Ishikawa (cell line): ENCODE results near the gene PRR5.

Experiments used
- CEBPB ChIP-seq: IDR thresholded peaks from 2 replicates; pipeline ENCODE4 v1.6.1; 2012
- CREB1 ChIP-seq: IDR thresholded peaks from 2 replicates; pipeline ENCODE4 v1.6.1; 2012; ENCODE audit warnings: low read depth
- EGR1 ChIP-seq: IDR thresholded peaks from 2 replicates; pipeline ENCODE4 v1.6.1; 2012
- EP300 ChIP-seq: IDR thresholded peaks from 2 replicates; pipeline ENCODE4 v1.6.1; 2012; ENCODE audit warnings: borderline replicate concordance
- FOXM1 ChIP-seq: IDR thresholded peaks from 2 replicates; pipeline ENCODE4 v1.6.1; 2012; ENCODE audit warnings: low read depth, borderline replicate concordance
- NFIC ChIP-seq: IDR thresholded peaks from 2 replicates; pipeline ENCODE4 v1.6.1; 2012
- RAD21 ChIP-seq: IDR thresholded peaks from 2 replicates; pipeline ENCODE4 v1.6.1; 2012; ENCODE audit warnings: low read depth
- TAF1 ChIP-seq: IDR thresholded peaks from 2 replicates; pipeline ENCODE4 v1.6.1; 2012; ENCODE audit warnings: low read depth, mild to moderate bottlenecking
- TCF12 ChIP-seq: IDR thresholded peaks from 2 replicates; pipeline ENCODE4 v1.6.1; 2012; ENCODE audit warnings: low read depth
- TEAD4 ChIP-seq: IDR thresholded peaks from 2 replicates; pipeline ENCODE4 v1.6.1; 2012
- YY1 ChIP-seq: IDR thresholded peaks from 2 replicates; pipeline ENCODE4 v1.6.1; 2012; ENCODE audit warnings: low read depth
- ZBTB7A ChIP-seq: IDR thresholded peaks from 2 replicates; pipeline ENCODE4 v1.6.1; 2012; ENCODE audit warnings: low read depth
- TF ChIP-seq, protein P1 (sequence below): IDR thresholded peaks from 2 replicates; pipeline ENCODE4 v1.6.1; 2012
- TF ChIP-seq, protein P2 (sequence below): IDR thresholded peaks from 2 replicates; pipeline ENCODE4 v1.6.1; 2012
- TF ChIP-seq, protein P3 (sequence below): IDR thresholded peaks from 2 replicates; pipeline ENCODE4 v1.6.1; 2012; ENCODE audit warnings: low read depth, mild to moderate bottlenecking

The PRR5 gene

DNA sequence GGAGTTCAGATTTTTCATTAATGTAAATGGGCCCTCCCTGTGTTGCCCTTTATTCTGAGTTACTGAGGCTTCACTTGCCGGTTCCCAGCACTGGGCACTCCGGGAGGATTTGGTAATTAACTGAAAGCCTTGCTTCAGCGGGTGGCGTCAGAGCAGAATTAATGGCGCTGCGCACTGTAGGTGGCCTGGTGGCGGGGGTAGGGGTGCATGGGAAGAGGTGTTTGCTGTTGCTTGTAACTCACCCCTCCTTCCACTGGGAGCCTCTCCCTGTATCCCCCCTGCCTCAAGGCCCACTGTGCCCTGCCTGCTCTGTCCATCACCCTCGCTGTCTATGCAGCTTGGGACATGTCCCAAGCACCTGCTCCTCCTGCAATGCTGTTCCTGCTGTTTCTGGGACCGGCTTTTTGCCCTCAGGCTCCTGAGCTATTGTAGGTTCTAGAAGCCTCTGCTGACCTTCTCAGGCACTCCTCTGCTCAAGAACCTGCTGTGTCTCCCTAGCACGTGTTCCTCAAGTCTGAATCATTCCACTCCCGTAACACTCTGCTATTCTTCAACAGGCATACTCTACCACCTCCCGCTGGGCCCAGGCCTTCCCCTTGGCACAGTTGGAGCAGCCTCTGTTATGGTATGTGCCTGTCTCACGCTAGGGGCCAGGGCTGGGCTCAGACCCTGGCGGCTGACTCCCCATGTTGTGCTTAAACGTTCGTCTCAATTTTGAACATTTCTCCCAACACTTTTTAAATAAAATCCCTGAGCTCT lies 74.8 kb downstream of the PRR5 start:
- TF ChIP-seq YY1 = 0 out of 2 replicates have a peak, but pooled peaks have one; percentile 35
- TF ChIP-seq, protein P1, sequence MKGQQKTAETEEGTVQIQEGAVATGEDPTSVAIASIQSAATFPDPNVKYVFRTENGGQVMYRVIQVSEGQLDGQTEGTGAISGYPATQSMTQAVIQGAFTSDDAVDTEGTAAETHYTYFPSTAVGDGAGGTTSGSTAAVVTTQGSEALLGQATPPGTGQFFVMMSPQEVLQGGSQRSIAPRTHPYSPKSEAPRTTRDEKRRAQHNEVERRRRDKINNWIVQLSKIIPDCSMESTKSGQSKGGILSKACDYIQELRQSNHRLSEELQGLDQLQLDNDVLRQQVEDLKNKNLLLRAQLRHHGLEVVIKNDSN = peak; percentile 69
- peak; percentile 84 for TF ChIP-seq TEAD4
- TF ChIP-seq FOXM1 = no peak; the same call in none of the 2 replicates
- TF ChIP-seq CREB1 = no peak
- TF ChIP-seq EP300 = peak; percentile 74
- TF ChIP-seq EGR1 = no peak
- peak; percentile 91 for TF ChIP-seq NFIC
- peak; percentile 77 for TF ChIP-seq TCF12
- TF ChIP-seq CEBPB = peak; percentile 75
- TF ChIP-seq TAF1 = no peak
- TF ChIP-seq, protein P2, sequence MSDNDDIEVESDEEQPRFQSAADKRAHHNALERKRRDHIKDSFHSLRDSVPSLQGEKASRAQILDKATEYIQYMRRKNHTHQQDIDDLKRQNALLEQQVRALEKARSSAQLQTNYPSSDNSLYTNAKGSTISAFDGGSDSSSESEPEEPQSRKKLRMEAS = peak; percentile 93
- TF ChIP-seq ZBTB7A = no peak
- TF ChIP-seq RAD21 = peak; percentile 22; the same call in 1 of the 2 replicates
- TF ChIP-seq, protein P3, sequence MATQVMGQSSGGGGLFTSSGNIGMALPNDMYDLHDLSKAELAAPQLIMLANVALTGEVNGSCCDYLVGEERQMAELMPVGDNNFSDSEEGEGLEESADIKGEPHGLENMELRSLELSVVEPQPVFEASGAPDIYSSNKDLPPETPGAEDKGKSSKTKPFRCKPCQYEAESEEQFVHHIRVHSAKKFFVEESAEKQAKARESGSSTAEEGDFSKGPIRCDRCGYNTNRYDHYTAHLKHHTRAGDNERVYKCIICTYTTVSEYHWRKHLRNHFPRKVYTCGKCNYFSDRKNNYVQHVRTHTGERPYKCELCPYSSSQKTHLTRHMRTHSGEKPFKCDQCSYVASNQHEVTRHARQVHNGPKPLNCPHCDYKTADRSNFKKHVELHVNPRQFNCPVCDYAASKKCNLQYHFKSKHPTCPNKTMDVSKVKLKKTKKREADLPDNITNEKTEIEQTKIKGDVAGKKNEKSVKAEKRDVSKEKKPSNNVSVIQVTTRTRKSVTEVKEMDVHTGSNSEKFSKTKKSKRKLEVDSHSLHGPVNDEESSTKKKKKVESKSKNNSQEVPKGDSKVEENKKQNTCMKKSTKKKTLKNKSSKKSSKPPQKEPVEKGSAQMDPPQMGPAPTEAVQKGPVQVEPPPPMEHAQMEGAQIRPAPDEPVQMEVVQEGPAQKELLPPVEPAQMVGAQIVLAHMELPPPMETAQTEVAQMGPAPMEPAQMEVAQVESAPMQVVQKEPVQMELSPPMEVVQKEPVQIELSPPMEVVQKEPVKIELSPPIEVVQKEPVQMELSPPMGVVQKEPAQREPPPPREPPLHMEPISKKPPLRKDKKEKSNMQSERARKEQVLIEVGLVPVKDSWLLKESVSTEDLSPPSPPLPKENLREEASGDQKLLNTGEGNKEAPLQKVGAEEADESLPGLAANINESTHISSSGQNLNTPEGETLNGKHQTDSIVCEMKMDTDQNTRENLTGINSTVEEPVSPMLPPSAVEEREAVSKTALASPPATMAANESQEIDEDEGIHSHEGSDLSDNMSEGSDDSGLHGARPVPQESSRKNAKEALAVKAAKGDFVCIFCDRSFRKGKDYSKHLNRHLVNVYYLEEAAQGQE = no peak

DNA sequence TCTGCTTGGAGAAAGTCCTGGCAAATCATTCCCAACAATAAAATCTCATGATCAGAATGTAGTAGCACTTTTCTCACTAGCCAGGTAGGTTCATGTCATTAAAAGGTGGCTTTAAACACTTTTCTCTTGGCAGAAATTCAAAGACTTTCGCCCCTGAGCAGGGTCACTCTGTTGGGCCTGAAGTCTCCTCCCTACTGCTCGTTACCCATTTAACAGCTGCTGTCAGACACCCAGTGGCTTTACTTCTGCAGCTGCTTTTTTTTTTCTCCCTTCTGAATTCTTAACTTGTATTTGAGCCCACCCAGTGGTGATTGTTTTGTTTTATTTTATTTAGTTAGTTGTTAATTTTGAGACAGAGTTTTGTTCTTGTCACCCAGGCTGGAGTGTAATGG lies 75.4 kb downstream of the PRR5 start:
- TF ChIP-seq, protein P3 = no peak
- TF ChIP-seq TCF12 (no peak), ZBTB7A (no peak), TEAD4 (no peak), TAF1 (no peak), FOXM1 (no peak; the same call in 1 of the 2 replicates), EGR1 (no peak), CEBPB (no peak), YY1 (no peak), CREB1 (no peak), RAD21 (no peak), NFIC (no peak), EP300 (no peak)
- TF ChIP-seq, protein P2 = no peak
- TF ChIP-seq, protein P1 = no peak

DNA sequence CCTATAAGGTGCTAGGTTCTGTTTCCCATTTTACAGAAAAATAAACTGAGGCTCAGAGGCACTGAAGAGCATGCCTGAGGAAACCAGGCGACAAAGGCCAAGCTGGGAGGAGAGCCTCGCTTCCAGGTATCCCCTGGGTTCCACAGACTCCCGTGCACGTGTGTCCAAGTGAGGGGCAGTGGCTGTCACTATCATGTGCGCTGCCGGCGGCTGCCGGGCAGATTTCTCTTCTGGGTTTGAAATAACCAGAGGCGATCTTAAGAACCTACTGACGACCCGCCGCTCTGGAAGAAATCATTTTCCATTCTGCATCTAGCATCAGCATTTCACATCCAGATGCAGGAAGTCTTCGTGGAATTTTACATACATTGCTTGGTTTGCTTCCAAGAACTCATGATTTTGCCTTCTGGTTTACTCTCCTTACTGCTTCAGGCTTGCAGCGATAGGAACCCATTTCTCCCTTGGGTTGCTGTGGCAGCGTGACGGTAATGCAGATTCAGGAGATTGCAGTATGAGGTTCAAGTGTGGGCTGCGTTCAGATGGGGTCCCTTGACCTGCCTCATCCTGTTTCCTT lies 79.0 kb downstream of the PRR5 start:
- no peak for TF ChIP-seq TEAD4
- TF ChIP-seq EP300 = no peak
- TF ChIP-seq TAF1 = no peak
- TF ChIP-seq YY1 = no peak

DNA sequence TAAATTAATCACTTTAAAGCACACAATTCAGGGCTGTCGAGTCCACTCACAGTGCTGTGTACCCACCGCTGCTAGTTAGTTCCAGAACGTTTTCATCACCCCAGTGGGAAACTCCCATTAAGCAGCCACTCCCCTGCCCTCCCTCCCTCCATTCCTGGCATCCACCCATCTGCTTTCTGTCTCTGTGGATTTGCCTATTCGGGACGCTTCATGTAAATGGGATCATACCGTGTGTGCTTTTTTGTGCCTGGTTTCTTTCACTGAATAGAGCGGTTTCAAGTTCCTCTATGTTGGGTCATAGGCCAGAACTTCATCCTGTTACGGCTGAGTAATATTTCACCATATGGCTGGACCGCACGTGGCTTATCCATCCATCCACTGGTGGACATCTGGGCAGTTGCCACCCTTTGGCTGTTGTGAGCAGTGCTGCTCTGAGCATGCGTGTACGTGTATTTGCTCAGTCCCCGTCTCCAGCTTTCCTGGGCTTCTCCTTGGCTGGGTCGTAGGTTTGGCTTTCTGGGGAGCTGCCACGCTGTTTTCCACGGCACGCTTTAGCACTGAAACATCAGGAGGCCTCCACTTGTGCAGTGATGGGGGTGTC lies 80.5 kb downstream of the PRR5 start:
- TF ChIP-seq, protein P2 = no peak
- TF ChIP-seq NFIC = 0 out of 2 replicates have a peak, but pooled peaks have one; percentile 29

DNA sequence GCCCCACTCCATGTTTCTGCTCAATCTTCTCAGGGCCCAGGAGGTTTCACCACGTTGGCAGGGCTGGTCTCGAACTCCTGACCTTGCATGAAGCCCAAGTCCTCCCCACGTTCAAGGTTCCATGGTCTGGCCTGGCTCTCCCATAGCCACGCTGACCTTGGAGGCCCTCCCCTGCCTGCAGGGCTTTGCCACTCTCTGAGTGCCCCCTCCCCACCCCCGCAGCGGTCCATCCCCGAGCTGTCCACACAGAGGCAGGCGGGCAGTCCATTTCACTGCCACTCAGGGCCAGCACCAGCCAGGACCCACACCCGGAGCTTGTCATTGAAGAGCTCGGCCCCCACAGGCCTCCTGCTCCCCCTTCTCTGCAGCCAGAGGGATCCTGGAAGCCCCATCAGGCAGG lies 81.1 kb downstream of the PRR5 start:
- no peak for TF ChIP-seq RAD21
- TF ChIP-seq ZBTB7A = no peak
- TF ChIP-seq, protein P1 = no peak
- TF ChIP-seq CEBPB = no peak
- no peak for TF ChIP-seq EGR1
- no peak for TF ChIP-seq EP300
- no peak for TF ChIP-seq NFIC
- no peak for TF ChIP-seq CREB1
- TF ChIP-seq YY1 = no peak
- no peak for TF ChIP-seq TAF1
- TF ChIP-seq, protein P3 = no peak
- TF ChIP-seq TCF12 = no peak
- no peak for TF ChIP-seq TEAD4
- TF ChIP-seq FOXM1 = no peak
- TF ChIP-seq, protein P2 = no peak
